WERI-Rb-1 (cell line): ENCODE measurements around the gene ANKRD44.

Experiments
- DNase-seq: peaks from one replicate; pipeline ENCODE4 v3.0.0-alpha.2; 2020
- H3K27ac ChIP-seq: fragments of 250-450 bp; sonication (Bioruptor Pico); 2 replicates; pipeline ENCODE4 v1.5.1; 2020; ENCODE audit warnings: mild to moderate bottlenecking, moderate library complexity
- H3K27me3 ChIP-seq: fragments of 250-450 bp; sonication (Bioruptor Pico); 2 replicates; pipeline ENCODE4 v1.5.1; 2021; ENCODE audit warnings: mild to moderate bottlenecking, low read depth, moderate library complexity; ENCODE audit not compliant: insufficient read depth, severe bottlenecking
- H3K36me3 ChIP-seq: fragments of 250-450 bp; sonication (Bioruptor Pico); 2 replicates; pipeline ENCODE4 v1.5.1; 2020; ENCODE audit warnings: mild to moderate bottlenecking, moderate library complexity
- H3K4me3 ChIP-seq: 2 replicates; pipeline ENCODE4 v1.5.1; 2011; ENCODE audit warnings: low read depth, mild to moderate bottlenecking, control low read depth, low read length
- H3K9me3 ChIP-seq: fragments of 250-450 bp; sonication (Bioruptor Pico); 2 replicates; pipeline ENCODE4 v1.5.1; 2021; ENCODE audit warnings: mild to moderate bottlenecking, moderate library complexity; ENCODE audit not compliant: severe bottlenecking
- TF ChIP-seq, protein P1 (sequence below): IDR thresholded peaks from 2 replicates; pipeline ENCODE4 v1.5.1; 2011; ENCODE audit warnings: low read depth, mild to moderate bottlenecking, control low read depth, inconsistent platforms, low read length

The ANKRD44 gene

DNA sequence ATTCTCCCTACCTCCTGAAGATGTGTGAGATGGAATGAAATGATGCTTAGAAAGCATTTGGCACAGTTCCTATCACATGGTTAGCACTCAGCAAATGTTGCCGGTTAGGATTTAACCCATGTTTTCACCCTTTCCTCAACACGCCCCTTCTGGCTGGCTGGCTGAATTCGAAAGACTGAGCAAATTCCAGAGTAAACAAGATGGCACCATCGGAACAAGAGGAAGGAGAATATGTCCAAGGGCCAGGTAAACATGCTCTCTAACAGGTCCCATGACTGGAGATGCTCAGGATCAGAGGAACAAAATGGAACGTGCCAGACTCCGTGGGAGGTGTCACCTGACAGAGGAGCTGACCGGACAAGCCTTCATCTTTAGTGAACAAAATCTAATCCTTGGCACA, 145.6 kb downstream of the ANKRD44 start:
- no peaks in the 10 kb centered on the region for H3K36me3 ChIP-seq
- no peak overlapping the region for H3K27ac ChIP-seq
- H3K27me3 ChIP-seq = no peaks in the 10 kb centered on the region
- no peaks in the 10 kb centered on the region for H3K9me3 ChIP-seq
- DNase-seq = no peak
- TF ChIP-seq, protein P1, sequence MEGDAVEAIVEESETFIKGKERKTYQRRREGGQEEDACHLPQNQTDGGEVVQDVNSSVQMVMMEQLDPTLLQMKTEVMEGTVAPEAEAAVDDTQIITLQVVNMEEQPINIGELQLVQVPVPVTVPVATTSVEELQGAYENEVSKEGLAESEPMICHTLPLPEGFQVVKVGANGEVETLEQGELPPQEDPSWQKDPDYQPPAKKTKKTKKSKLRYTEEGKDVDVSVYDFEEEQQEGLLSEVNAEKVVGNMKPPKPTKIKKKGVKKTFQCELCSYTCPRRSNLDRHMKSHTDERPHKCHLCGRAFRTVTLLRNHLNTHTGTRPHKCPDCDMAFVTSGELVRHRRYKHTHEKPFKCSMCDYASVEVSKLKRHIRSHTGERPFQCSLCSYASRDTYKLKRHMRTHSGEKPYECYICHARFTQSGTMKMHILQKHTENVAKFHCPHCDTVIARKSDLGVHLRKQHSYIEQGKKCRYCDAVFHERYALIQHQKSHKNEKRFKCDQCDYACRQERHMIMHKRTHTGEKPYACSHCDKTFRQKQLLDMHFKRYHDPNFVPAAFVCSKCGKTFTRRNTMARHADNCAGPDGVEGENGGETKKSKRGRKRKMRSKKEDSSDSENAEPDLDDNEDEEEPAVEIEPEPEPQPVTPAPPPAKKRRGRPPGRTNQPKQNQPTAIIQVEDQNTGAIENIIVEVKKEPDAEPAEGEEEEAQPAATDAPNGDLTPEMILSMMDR = no peak
- H3K4me3 ChIP-seq = no peak overlapping the region

DNA sequence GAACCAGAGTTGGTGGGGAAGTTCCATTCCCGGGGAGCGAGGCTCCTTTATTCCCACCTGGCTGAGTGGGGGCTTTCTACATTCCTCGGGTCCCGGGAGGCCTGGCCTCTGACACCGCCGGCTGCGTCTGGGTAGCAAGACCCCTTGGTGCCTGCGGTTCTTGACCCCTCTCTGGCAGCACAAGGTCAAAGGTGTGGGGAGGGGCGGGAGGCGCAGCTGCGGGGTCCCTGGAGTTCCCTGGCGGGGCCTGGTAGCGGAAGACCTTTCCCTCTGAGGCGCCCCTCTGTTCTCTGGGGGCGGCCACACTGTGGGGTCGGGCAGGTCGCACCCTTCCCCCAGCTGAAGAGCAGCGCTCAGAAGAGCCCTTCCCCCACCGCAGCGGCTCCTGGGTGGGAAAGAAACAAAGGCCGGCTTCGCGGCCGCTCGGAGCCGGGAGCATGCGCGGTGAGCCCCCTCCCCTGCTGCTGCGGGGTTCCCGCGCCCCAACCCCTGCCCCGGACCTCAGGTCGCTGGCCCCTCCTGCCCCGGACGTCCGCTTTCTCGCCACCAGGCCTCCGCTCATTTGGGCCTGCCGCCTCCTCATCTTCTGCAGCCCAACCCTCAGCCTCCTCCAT, 146.3 kb downstream of the ANKRD44 start:
- H3K27ac ChIP-seq = no peak overlapping the region
- H3K36me3 ChIP-seq = no peaks in the 10 kb centered on the region
- H3K9me3 ChIP-seq = no peaks in the 10 kb centered on the region
- no peak overlapping the region for H3K4me3 ChIP-seq
- H3K27me3 ChIP-seq = no peaks in the 10 kb centered on the region
- no peak for DNase-seq
- TF ChIP-seq, protein P1 = no peak

- Histone ChIP-seq H3K27me3 (no peaks in the 10 kb centered on the region), H3K27ac (no peak overlapping the region), H3K36me3 (no peaks in the 10 kb centered on the region), H3K9me3 (no peaks in the 10 kb centered on the region), H3K4me3 (no peak overlapping the region)
- TF ChIP-seq, protein P1 = no peak
- DNase-seq = peak; percentile 7
These were observed 146.9 kb downstream of the ANKRD44 start for GRCh38 chr2:197163712-197164140.

DNA sequence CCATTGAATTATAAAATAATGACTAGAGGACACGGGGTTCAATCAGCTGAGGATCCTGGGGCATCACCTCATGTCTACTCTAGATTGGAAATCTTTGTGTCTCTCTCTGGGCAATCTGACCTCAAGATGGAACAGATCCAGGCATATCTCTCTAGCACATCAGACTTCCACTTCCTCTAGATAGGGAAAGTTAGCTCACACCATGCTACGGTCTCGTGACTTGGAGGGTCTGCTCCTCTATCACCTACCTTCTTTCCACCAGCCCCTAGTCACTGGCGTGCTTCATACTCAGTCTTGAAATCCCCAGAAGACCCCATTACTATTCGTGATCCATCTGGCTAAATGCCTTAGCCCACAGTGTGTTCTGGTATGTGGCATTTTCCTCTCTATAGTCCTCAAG, 148.8 kb downstream of the ANKRD44 start:
- Histone ChIP-seq H3K36me3 (no peaks in the 10 kb centered on the region), H3K4me3 (no peak overlapping the region), H3K27me3 (no peaks in the 10 kb centered on the region), H3K9me3 (no peaks in the 10 kb centered on the region), H3K27ac (no peak overlapping the region)
- no peak for DNase-seq
- TF ChIP-seq, protein P1 = no peak

- no peaks in the 10 kb centered on the region for H3K36me3 ChIP-seq
- no peaks in the 10 kb centered on the region for H3K27me3 ChIP-seq
- no peak overlapping the region for H3K27ac ChIP-seq
- no peak overlapping the region for H3K4me3 ChIP-seq
- TF ChIP-seq, protein P1 = no peak
- H3K9me3 ChIP-seq = no peaks in the 10 kb centered on the region
- DNase-seq = no peak
These were observed 150.8 kb downstream of the ANKRD44 start for GRCh38 chr2:197159661-197160211.
